HG03064 (cell line): ENCODE data around the gene BARHL1.
"Not testable (repeated sequence)": the region's sequence is repeated elsewhere in the genome, so short reads cannot be mapped to it uniquely, and the experiment has no call there.

ENCODE experiments used
- ATAC-seq: cut with Tn5 transposase; IDR thresholded peaks from one replicate; pipeline ENCODE4 v1.9.1; 2021; ENCODE audit warnings: low read depth; ENCODE audit not compliant: unreplicated experiment

BARHL1 gene

DNA sequence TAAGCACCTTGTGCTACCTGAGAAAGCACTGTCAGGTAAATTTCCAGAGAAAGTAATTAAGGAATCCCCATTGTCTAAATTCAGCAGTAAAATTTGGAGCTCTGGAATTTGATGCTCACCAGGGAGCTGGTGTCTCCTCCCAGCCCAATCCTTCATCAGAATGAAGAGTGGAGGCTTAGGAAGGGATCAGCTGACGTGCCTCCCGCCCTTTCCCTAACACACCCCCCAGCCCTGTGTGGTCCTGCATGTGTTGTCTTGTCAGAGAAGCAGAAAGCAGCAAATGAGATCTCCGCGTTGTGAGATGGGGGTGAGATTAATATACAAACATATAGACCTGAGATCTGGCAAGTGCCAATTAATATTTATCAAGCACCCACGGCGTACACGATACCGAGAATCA lies 26.9 kb upstream of the BARHL1 start:
- ATAC-seq, result no peak

DNA sequence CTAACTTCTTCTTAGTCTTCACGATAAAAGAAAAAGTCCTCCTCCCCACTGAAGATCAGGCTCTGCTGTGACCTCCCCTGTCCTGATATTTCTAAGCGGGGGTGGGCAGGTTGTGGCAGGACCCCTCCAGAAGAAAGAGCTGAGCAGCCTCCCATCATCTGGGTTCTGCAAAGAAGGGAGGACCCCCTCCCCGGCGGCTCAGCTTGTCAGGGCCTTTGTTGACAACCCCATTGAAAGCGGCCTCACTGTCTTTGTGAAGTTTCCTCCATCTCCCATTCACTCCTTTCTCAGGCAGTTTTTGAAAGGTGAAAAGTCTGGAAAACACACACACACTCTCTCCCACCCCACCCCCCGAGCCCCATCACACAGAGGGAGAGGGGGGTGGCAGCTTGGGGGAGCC lies 26.2 kb upstream of the BARHL1 start:
- no peak for ATAC-seq

DNA sequence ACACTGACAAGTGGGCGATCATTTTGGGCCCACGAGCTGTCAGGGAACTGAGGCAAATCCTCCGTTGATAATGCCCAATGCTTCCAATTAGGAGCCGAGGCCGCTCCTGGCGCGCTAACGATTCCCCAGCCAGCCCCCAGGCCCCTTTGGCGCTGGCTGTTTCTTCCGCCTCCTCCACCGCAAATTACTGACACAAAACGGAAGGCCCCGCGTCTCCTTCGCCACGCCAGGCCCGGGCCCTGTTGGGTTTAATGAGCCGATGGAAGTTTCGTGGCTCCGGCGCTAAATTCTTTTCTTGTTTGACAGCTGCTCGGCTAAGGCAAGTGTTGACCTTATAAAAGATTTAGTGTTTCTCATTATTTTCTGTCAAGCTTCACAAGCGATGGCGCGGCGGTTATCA lies 25.7 kb upstream of the BARHL1 start:
- ATAC-seq, result no peak

DNA sequence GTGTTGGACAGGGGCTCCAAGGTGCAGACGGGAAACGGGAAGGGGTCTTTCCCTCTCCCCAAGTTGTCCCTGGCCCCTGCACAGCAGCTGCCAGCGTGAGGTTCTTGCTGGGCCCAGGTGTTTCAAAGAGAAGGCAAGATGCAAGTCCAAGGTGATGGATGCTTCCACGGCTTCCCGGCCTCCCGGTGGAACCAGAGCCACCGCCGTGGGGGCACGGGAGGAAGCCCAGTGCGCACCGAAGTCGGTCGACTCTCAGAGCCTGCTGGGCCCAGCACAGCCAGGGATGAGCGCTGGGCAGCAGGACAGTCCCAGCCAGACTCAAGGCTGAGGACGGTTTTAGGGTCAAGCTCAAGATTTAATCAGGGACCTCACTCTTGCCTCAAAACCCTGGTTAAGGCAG lies 25.2 kb upstream of the BARHL1 start:
- ATAC-seq, result no peak

DNA sequence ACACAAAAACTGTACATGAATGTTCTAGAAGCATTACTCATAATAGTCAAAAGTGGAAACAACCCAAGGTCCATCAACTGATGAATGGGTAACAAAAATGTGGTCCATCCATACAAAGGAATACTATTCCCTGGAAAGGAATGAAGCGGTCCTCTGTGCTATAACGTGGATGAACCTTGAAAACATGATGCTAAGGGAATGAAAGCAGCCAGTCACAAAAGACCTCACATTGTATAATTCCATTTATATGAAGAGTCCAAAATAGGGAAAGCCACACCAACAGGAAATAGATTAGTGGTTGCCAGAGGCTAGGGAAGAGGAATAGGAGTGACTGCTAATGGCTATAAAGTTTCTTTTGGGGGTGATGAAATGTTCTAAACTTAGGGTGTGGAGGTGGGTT lies 22.7 kb upstream of the BARHL1 start:
- no peak for ATAC-seq

DNA sequence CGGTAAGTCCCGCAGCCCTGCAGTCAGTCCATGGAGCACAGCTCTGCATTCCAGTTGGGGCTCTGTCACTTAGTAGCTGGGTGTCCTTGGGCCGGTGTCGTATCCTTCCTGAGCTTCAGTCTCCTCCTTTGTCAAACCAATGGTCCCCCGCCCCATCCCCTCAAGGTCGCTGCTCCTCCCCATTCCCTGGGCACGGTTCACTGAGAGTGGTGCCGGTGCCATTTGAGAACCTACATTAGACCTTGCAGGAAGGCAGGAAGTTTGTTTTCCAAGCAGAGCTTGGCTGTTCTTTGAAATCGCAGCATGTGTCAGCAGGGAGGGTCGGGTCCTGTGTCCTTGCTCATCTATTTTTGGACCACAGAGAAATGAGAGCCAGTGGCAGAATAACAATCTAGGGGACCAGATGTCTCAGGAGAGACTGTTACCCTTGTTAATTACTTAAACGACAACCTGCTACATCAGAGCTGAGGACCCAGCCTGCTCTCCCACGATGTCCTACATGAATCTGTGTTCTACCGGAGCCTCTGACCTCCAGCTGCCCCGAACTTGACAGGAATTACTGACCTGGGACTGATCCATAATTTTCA lies 21.7 kb upstream of the BARHL1 start:
- no peak for ATAC-seq

DNA sequence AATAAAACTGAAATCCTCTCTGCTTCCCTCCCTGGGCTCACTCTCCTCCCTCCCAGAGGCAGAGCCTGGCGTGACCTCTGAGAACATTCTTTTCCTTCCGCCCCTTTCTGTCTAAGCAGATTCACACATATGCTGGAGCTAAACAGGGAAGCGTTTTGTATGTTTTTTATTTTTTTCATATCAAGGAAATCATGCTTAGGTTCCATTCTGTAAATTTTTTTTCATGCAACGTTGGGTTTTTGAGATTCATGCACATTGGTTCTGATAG lies 20.2 kb upstream of the BARHL1 start:
- ATAC-seq, result no peak

DNA sequence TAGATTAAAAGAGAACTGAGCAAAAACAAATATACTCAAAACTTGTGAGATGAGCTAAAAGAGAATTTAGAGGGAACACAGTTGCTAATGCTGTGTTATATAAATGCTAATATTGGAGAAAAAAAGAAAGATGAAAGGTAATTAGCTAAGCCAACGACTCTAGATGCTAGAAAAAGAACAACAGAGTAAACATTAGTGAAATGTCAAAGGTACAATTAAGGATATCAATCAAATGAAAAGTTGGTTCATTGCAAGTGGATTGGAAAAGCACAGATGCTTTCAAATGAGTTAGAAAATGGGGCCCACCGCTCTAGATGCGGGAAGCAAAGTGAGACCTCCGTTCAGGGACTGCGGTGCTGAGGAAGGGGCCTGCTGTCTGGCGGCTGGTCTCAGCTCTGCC lies 17.9 kb upstream of the BARHL1 start:
- ATAC-seq, result no peak

DNA sequence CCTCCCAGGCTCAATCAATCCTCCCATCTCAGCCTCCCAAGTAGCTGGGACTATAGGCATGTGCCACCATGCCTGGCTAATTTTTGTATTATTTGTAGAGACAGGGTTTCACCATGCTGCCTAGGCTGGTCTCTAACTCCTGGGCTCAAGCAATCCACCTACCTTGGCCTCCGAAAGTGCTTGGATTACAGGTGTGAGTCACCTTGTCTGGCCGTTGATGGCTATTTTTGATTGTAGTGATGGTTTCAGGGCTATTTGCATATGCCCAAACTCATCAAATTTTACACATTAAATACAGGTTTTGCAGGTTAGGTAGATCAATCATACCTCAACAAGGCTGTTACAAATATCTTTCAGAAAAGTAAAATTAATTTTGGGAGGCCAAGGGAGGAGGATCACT lies 13.6 kb upstream of the BARHL1 start:
- ATAC-seq, result not testable (repeated sequence)

DNA sequence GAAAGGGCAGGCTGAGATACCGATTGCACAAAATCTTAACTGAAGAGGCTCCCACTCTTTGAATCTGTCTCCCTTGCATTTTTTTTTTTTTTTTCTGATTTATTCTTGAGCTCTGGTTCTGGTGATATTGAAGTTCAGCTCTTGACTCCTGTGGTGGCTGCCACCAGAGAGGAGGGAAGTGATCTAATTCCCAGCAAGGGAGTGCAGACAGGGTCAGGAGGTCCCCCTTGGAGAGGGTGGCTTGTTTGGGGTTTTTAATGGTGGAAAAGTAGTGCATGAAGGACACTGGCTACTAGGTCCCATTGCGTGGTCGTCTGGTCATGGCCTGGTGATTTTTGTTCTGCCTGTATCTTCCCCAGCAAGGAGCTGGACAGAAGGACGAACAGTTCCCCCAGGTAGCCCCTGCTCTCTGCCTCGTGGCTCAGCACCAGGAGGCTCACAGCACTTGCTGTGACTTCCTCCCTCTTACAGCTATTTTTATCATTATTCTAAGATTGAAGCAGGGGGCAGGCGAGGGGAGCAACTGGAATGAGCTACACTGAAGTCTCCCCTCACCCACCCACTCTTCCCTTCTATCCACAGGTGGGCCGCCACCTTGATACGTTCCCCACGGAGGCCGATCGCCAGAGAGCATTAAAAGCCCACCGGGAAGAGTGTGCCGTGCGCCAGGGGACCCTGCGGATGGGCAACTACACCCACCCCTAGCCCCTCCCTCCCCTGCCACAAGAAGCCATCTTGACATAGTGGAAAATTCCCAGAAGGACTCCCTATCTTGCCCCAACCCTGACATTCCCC lies 10.4 kb upstream of the BARHL1 start:
- no peak for ATAC-seq

DNA sequence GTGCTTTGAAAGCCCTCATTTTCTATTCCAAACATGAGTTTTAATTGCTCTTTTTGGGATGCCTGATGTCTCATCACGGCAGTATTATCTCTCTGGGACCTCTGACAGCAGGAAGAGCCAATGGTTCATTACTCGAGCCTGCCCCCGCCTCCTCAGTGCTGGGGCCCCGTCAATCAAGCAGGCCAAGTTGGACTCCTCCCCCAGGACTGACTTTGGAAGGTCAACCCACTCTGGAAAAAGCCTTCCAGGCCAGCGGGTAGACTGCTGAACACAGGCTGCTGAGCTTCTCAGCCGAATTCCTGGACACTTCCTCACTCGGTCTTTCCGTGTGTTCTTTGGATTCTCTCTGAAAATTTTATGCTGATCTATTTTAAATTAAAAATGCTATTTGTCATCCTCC lies 9.5 kb upstream of the BARHL1 start:
- no peak for ATAC-seq

DNA sequence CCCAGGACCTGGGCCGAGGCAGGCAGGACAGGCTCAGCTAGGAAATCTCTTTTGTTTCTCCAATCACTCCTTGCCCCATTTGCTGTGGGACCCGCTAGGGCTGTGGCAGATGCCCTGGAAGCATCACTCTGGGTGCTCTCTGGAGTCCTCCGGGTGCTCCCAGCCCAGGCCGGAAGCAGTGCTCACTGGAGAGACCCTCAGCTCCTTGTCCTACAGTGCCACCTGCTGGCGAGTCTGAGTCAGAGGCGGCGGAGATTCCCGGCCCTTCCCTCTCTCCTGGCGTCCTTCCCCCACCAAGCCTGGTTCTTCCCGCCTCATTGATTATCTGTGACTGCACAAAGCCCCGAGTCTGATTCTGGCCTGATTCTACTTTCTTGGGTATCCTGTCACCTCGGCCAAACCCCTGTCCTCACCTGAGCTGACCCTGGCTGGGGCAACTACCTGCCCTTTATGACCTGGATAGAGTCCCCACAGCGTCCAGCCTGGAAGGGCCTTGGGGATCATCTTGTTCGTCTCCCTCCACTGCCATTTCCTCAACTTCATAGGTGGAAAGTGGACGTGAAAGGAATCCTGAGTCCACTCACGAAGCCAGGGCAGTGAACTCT lies 7.3 kb upstream of the BARHL1 start:
- no peak for ATAC-seq

DNA sequence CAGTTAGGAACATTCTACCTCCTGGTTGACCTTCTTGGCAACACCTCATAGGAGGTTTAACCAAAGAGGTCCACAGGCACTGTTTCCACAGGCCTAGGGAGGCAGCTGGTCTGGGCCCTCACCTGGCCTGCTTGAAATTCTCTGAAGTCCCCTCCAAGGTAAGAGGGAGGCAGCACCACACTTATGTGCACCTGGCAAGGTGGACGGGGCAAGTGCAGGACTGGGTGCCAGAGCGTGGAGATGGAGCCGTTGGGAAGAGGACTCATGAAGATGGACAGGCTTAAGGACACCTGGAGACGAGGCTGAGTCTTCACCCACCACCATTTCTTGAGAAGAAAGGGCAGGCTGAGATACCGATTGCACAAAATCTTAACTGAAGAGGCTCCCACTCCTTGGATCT lies 6.6 kb upstream of the BARHL1 start:
- ATAC-seq, result no peak

DNA sequence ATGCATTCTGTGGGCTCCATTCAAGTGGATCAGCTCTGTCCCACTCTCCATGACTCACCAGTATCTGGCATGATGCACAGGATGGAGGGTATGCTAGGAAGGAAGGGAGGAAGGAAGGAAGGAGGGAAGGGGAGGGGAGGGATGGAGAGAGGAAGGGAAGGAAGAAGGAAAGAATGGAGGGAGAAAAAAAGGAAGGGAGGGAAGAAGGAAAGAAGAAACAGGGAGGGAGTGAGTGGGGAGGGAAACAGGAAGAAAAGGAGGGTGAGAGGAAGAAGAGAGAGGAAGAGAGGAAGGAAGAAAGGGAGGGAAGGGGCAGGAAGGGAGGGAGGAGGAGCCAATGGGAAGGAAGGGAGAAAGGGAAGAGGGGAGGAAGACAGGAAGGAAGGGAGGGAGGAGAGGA lies 5.3 kb upstream of the BARHL1 start:
- ATAC-seq, result no peak

DNA sequence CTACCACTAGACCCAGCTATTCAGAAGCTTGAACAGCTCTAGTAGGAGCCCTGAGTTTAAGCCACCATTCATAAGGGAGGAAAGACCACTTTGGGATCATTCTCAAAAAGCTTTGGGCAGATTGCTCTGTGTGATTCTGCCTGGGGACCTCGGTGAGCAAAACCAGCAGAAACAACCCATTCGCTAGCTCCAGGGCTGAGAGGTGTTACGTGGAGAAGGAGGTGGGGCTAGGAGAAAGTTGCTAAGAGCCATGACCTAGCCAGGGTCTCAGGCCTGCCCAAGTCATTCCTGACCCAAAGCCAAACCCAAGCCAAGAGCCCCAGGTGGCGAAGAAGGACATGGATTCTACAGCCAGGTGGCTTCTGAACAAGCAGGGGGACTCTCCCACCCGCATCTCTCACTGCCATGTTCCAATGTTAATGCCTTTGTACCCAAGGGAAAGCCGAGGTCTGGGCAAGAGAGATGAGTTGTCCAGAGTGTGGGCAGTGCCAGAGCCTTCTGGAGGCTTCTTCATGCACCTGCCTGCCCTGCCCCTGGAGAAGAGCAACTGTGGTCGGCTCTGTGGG lies 4.0 kb upstream of the BARHL1 start:
- no peak for ATAC-seq

DNA sequence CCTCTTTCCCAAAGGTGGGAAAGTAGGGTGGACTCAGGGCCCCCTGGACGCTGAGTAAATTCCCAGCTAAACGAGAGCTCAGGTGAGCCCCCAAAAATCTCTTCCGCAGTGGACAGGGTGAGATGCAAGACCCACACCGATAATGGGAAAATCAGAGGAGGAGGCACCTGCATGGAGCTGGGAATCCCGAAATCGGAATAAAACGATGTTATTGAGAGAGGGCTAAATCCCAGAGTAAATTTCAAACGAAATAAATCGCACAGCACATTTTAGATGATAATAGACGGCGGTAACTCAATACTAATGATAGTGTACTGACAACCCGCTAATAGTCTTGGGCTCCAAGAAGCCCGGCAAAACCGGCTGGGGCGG lies 3.0 kb upstream of the BARHL1 start:
- ATAC-seq, result no peak

DNA sequence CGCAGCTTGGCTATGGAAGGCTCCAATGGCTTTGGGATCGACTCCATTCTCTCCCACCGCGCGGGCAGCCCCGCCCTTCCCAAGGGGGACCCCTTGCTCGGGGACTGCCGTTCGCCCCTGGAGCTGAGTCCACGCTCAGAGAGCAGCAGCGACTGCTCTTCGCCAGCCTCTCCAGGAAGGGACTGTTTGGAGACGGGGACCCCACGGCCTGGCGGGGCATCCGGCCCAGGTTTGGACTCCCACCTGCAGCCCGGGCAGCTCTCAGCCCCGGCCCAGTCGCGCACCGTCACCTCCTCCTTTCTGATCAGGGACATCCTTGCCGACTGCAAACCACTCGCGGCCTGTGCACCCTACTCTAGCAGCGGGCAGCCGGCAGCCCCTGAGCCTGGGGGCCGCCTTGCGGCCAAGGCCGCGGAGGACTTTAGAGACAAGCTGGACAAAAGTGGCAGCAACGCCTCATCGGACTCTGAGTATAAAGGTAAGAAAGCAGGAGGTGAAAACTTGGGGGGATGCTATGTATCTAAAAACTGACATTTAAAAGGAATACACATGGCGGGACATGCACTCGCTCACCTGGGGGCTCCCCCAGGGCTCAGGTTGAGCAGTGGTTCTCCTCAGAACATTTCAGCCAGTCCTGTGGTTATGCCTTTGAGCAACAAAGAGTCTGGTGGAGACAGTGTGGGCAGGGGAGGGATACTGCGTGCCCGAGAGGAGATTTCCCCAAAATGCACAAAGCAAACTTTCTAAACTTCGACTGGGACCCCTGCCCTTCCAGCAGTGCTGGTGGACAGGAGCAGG lies 579 bp downstream of the BARHL1 start:
- ATAC-seq, result no peak

DNA sequence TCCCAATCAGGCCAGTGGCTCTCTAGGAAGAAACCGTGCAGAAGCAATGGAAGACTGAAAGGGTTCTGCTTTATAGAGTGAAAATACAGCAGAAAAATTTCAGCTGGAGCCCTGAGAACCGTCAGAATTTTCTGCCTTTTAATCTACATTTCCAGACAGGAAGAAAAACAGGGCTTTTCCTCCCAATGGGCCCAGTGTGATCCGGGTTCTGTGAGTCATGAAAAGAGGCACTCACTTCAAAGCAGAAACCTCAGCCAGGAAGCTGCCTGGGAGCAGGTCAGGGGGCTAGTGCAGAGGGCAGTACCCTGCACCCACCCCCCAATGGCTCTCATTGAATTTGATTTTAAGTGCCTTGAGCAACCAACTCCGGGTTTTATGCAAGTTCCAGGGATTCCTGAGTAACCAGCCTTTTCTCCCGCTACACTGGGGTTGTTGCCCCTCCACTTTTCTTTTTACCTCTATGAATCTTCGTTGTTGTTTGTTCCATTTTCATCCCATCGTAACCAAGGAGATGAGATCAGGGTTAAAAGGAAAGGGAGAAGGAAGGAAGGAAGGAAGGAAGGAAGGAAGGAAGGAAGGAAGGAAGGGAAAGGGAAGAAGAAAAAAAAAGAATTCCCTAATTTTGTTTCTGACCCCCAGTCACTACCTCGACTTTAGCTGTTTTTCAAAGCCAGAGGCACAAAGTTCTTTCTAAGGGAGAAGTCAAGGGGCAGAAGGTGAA lies 1.3 kb downstream of the BARHL1 start:
- ATAC-seq, result no peak

DNA sequence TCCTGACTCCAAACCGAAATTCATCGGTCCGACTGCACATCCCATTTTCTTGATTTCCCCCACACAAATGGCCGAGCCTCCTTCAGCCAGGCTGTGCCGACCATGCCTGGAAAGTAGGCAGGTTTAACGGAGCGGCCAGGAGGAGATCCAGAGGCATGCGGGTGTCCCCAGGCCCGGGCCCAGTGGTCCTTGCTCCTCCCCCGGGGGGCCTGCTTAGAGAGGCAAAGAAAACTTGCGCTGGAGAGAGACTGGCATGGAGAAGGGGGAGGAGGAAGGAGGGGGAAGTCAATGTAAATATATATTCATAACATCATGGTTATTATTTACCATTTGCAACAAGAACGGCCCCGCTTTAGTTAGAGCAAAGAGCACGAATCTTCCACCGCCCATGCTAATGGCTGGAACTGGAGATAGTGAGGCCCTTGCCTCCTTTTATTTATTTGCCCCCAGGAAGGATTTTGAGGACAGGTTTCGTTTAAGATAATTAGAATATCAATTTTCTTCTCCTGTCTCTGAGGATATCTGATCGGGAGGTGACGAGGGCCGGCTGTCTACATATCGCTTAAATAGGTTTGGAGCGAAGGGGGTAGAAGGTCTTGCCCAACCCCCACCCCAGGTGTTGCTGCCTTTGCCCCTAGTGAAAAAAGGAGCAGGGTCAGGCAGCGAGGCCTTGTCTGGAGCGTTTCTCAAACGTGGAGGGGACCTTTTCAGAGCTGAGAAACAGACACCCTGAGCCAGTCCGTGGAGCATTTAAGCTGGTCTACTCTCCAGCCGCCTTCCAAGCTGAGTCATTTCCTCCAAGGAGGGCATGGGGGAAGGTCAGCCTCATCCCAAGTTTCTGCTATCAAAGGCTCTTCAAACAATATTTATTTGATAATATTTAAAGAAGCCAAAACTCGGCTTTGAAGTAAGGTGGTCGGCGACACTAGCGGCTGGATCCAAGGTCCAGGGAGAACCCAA lies 2.5 kb downstream of the BARHL1 start:
- no peak for ATAC-seq
